GM12878 (cell line): ENCODE results near the gene CERKL. TPM values are rescaled to one million over a fixed set of nuclear protein-coding genes. Genes with fewer than 3 reads are reported as not detected.

Experiments
- ATAC-seq: fragments of 200-7000 bp; cut with Tn5 transposase; 3 replicates; pipeline ENCODE4 v1.9.1; 2020; ENCODE audit warnings: mild to moderate bottlenecking, moderate library complexity
- BruUV-seq: library from RNA; stranded (reverse); fragments of 400-500 nt; replicated peaks from 2 replicates; lab custom pipeline; 2021; lab: Mats Ljungman, UMichigan
- CTCF ChIA-PET: fragments of 300-600 bp; sonication (Branson Sonifier 250); formaldehyde crosslinking; extraction: SDS; loops from one replicate; lab custom pipeline; 2021; ENCODE audit warnings: inconsistent platforms; lab: Yijun Ruan, JAX
- POLR2A ChIA-PET: fragments of 350-600 bp; formaldehyde crosslinking; extraction: SDS; loops from one replicate; lab custom pipeline; 2021; ENCODE audit warnings: inconsistent platforms; lab: Charles Lee
- RAD21 ChIA-PET: fragments of 300-600 bp; sonication (Branson Sonifier 250); formaldehyde crosslinking; loops from one replicate; lab custom pipeline; 2023; ENCODE audit warnings: antibody characterized with exemption; ENCODE audit not compliant: unreplicated experiment; lab: Charles Lee
- SMC1A ChIA-PET: fragments of 300-600 bp; sonication (Branson Sonifier 250); formaldehyde crosslinking; loops from one replicate; lab custom pipeline; 2023; ENCODE audit not compliant: unreplicated experiment, uncharacterized antibody; lab: Charles Lee
- DNase-seq: peaks from one replicate; pipeline ENCODE4 v3.0.0-alpha.2; 2011; ENCODE audit warnings: low read depth, low spot score
- FAIRE-seq: peaks from 3 replicates; lab custom pipeline; 2011; peaks lifted over from hg19 to GRCh38; lab: Jason Lieb, UNC
- H2AFZ ChIP-seq: 2 replicates; pipeline ENCODE4 v1.6.0; 2011; ENCODE audit warnings: low read depth, low read length, control low read depth; ENCODE audit not compliant: control insufficient read depth
- H3K27ac ChIP-seq: 2 replicates; pipeline ENCODE4 v1.5.1; 2011; ENCODE audit warnings: control low read depth; ENCODE audit not compliant: control insufficient read depth, insufficient read depth
- H3K27me3 ChIP-seq, 2 experiments: replicated peaks in 1 of 2; 2 replicates each; pipeline versions ENCODE4 v1.6.0 to v1.6.1; 2011; ENCODE audit warnings: low read length in 1 of 2; ENCODE audit not compliant: control insufficient read depth in 2 of 2, insufficient read depth in 2 of 2
- H3K36me3 ChIP-seq, 2 experiments: 2 replicates each; pipeline ENCODE4 v1.5.1; 2011; ENCODE audit warnings: low read length in 1 of 2; ENCODE audit not compliant: control insufficient read depth in 2 of 2, insufficient read depth in 2 of 2
- H3K4me1 ChIP-seq: 2 replicates; pipeline ENCODE4 v1.6.1; 2011; ENCODE audit warnings: mild to moderate bottlenecking, low read length, moderate library complexity, mixed read lengths; ENCODE audit not compliant: control insufficient read depth, insufficient read depth
- H3K4me2 ChIP-seq: 2 replicates; pipeline ENCODE4 v1.6.0; 2011; ENCODE audit warnings: control low read depth; ENCODE audit not compliant: control insufficient read depth, insufficient read depth
- H3K4me3 ChIP-seq: fragments of 200-600 bp; sonication (generic); 2 replicates; pipeline ENCODE4 v1.5.1; 2016
- H3K79me2 ChIP-seq: 2 replicates; pipeline ENCODE4 v1.6.0; 2011; ENCODE audit warnings: low read length; ENCODE audit not compliant: control insufficient read depth, insufficient read depth
- H3K9ac ChIP-seq: 2 replicates; pipeline ENCODE4 v1.8.0; 2011; ENCODE audit warnings: low read length, control low read depth, mixed read lengths; ENCODE audit not compliant: control insufficient read depth, insufficient read depth
- H3K9me3 ChIP-seq: replicated peaks from 3 replicates; pipeline ENCODE4 v1.5.1; 2011; ENCODE audit warnings: mild to moderate bottlenecking, low read length; ENCODE audit not compliant: control insufficient read depth, insufficient read depth
- H4K20me1 ChIP-seq: 2 replicates; pipeline ENCODE4 v1.6.0; 2011; ENCODE audit not compliant: control insufficient read depth, insufficient read depth
- DPF2 ChIP-seq: fragments of 450-650 bp; IDR thresholded peaks from 2 replicates; pipeline ENCODE4 v1.6.1; 2017; ENCODE audit warnings: mild to moderate bottlenecking
- MTA3 ChIP-seq: IDR thresholded peaks from 2 replicates; pipeline ENCODE4 v1.6.1; 2012; ENCODE audit warnings: low read length, inconsistent platforms, borderline replicate concordance
- SRF ChIP-seq, 2 experiments: IDR thresholded peaks; 2 replicates each; pipeline ENCODE4 v1.6.1; 2011; ENCODE audit warnings: low read depth in 2 of 2, low read length in 2 of 2, mild to moderate bottlenecking in 1 of 2, moderate library complexity in 1 of 2
- WGBS: methylation state at CpG from one replicate; pipeline ENCODE4 v1.1.6; 2016; ENCODE audit warnings: low lambda C conversion rate; ENCODE audit not compliant: insufficient replicate concordance, insufficient coverage; ENCODE audit errors: missing lambda C conversion rate; 5-methylcytosine and 5-hydroxymethylcytosine counted together
- in situ Hi-C: fragments of 300-500 bp; cut with MboI; formaldehyde crosslinking; loops from 9 replicates; pipeline ENCODE4 v1.14.3; 2018; ENCODE audit warnings: mixed read lengths
- intact Hi-C: fragments of 100-400 bp; cut with micrococcal nuclease; formaldehyde crosslinking; loops from one replicate; pipeline ENCODE4 v1.14.2; 2022; ENCODE audit not compliant: unreplicated experiment
- polyA plus RNA-seq, 11 experiments: library from polyadenylated mRNA; depleted of rRNA in 4 of 11; unstranded in 6 of 11; stranded (reverse) in 5 of 11; fragments of >200 nt; fragmentation: Nextera tagmentation in 4 of 11; fragmentation: Illumina TruSeq in 1 of 11; extraction: Ambion mirVana in 4 of 11; extraction: Trizol in 1 of 11; gene quantifications; 1 replicate in 1 of 11; 2 replicates in 10 of 11; pipeline versions ENCODE4 v1.2.1 to v1.2.3, GENCODE V29; 2011 to 2016; ENCODE audit warnings: inconsistent platforms in 2 of 11, missing spikeins in 2 of 11, low read depth in 1 of 11
- total RNA-seq, 4 experiments: library from RNA; depleted of rRNA in 3 of 4; stranded (reverse); fragments of >200 nt in 3 of 4; fragmentation: Illumina TruSeq in 1 of 4; extraction: Trizol in 1 of 4; gene quantifications; 2 replicates each; pipeline versions ENCODE4 v1.2.1 to v1.2.3, GENCODE V29; 2013 to 2021
- TF ChIP-seq, protein P1 (sequence below): fragments of 450-650 bp; IDR thresholded peaks from 2 replicates; pipeline ENCODE4 v1.6.1; 2017; ENCODE audit warnings: mild to moderate bottlenecking
- TF ChIP-seq, protein P2 (sequence below): IDR thresholded peaks from 2 replicates; pipeline ENCODE4 v1.6.1; 2012; ENCODE audit warnings: low read length, inconsistent platforms
- TF ChIP-seq, protein P3 (sequence below): fragments of 150-350 bp; IDR thresholded peaks from 2 replicates; pipeline ENCODE4 v1.6.1; 2016; ENCODE audit warnings: low read depth, low read length
- TF ChIP-seq, protein P4 (sequence below): IDR thresholded peaks from 2 replicates; pipeline ENCODE4 v1.6.1; 2011; ENCODE audit warnings: borderline replicate concordance, low read depth, mild to moderate bottlenecking, moderate library complexity, mixed read lengths, low read length; ENCODE audit not compliant: insufficient read depth; ENCODE audit errors: extremely low read length
- TF ChIP-seq, protein P5 (sequence below): fragments of 450-650 bp; IDR thresholded peaks from 2 replicates; pipeline ENCODE4 v1.6.1; 2017; ENCODE audit warnings: mild to moderate bottlenecking, moderate library complexity

CERKL gene
- total and polyA plus RNA-seq, 10 of the 15 experiments (the other 5 are each of a cell fraction or from before 2014, with no cell fraction given) = 0.05 to 23.0 (median 6.0) TPM; not detected in 2

- H2AFZ ChIP-seq = no peak overlapping the region
- in situ Hi-C loops = no loop called here
- H3K4me1 ChIP-seq = peaks cover 9% of the 10 kb centered on the region
- intact Hi-C loops = no loop called here
- 80% methylated on average over 4 of the region's 4 CpGs for WGBS
- ChIA-PET POLR2A (interaction anchor here (0.7 kb wide), 1 partner anchor 208 kb away, joined by 3 read pairs; no protein-coding TSS in a partner anchor), CTCF (interaction anchor here (1.0 to 1.7 kb wide), 2 partner anchors 10 to 40 kb away, joined by 3 to 7 read pairs; no protein-coding TSS in a partner anchor), RAD21 (interaction anchor here (0.7 kb wide), 1 partner anchor 20 kb away, joined by 3 read pairs; no protein-coding TSS in a partner anchor), SMC1A (interaction anchor here (0.6 to 2.2 kb wide), 4 partner anchors 8 to 102 kb away, joined by 3 to 6 read pairs (median 5); no protein-coding TSS in a partner anchor)
- H3K9ac ChIP-seq = no peak overlapping the region
- H3K79me2 ChIP-seq = no peaks in the 10 kb centered on the region
- no peaks in the 10 kb centered on the region for H4K20me1 ChIP-seq
- H3K27ac ChIP-seq = no peak overlapping the region
- ATAC-seq (no peak), DNase-seq (no peak), FAIRE-seq (no peak)
- peaks cover 0 to 14% of the 10 kb centered on the region in 2 experiments for H3K27me3 ChIP-seq
- no peak overlapping the region for H3K4me2 ChIP-seq
- no peaks in the 10 kb centered on the region for H3K36me3 ChIP-seq
- H3K9me3 ChIP-seq = peaks cover 2% of the 10 kb centered on the region; the same call in 2 of the 3 replicates
- no peak overlapping the region for H3K4me3 ChIP-seq
- BruUV-seq = no TSS peak
- TF ChIP-seq, protein P1, sequence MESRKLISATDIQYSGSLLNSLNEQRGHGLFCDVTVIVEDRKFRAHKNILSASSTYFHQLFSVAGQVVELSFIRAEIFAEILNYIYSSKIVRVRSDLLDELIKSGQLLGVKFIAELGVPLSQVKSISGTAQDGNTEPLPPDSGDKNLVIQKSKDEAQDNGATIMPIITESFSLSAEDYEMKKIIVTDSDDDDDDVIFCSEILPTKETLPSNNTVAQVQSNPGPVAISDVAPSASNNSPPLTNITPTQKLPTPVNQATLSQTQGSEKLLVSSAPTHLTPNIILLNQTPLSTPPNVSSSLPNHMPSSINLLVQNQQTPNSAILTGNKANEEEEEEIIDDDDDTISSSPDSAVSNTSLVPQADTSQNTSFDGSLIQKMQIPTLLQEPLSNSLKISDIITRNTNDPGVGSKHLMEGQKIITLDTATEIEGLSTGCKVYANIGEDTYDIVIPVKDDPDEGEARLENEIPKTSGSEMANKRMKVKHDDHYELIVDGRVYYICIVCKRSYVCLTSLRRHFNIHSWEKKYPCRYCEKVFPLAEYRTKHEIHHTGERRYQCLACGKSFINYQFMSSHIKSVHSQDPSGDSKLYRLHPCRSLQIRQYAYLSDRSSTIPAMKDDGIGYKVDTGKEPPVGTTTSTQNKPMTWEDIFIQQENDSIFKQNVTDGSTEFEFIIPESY = no peak
- TF ChIP-seq MTA3 (no peak), DPF2 (no peak), SRF (IDR thresholded peaks at IDR 0.05; ENCODE audit: low read depth in 2 of 2, low read length in 2 of 2) (no peak)
- TF ChIP-seq, protein P2, sequence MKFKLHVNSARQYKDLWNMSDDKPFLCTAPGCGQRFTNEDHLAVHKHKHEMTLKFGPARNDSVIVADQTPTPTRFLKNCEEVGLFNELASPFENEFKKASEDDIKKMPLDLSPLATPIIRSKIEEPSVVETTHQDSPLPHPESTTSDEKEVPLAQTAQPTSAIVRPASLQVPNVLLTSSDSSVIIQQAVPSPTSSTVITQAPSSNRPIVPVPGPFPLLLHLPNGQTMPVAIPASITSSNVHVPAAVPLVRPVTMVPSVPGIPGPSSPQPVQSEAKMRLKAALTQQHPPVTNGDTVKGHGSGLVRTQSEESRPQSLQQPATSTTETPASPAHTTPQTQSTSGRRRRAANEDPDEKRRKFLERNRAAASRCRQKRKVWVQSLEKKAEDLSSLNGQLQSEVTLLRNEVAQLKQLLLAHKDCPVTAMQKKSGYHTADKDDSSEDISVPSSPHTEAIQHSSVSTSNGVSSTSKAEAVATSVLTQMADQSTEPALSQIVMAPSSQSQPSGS = no peak
- TF ChIP-seq, protein P3, sequence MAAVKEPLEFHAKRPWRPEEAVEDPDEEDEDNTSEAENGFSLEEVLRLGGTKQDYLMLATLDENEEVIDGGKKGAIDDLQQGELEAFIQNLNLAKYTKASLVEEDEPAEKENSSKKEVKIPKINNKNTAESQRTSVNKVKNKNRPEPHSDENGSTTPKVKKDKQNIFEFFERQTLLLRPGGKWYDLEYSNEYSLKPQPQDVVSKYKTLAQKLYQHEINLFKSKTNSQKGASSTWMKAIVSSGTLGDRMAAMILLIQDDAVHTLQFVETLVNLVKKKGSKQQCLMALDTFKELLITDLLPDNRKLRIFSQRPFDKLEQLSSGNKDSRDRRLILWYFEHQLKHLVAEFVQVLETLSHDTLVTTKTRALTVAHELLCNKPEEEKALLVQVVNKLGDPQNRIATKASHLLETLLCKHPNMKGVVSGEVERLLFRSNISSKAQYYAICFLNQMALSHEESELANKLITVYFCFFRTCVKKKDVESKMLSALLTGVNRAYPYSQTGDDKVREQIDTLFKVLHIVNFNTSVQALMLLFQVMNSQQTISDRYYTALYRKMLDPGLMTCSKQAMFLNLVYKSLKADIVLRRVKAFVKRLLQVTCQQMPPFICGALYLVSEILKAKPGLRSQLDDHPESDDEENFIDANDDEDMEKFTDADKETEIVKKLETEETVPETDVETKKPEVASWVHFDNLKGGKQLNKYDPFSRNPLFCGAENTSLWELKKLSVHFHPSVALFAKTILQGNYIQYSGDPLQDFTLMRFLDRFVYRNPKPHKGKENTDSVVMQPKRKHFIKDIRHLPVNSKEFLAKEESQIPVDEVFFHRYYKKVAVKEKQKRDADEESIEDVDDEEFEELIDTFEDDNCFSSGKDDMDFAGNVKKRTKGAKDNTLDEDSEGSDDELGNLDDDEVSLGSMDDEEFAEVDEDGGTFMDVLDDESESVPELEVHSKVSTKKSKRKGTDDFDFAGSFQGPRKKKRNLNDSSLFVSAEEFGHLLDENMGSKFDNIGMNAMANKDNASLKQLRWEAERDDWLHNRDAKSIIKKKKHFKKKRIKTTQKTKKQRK = no peak
- TF ChIP-seq, protein P4, sequence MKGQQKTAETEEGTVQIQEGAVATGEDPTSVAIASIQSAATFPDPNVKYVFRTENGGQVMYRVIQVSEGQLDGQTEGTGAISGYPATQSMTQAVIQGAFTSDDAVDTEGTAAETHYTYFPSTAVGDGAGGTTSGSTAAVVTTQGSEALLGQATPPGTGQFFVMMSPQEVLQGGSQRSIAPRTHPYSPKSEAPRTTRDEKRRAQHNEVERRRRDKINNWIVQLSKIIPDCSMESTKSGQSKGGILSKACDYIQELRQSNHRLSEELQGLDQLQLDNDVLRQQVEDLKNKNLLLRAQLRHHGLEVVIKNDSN = no peak
- TF ChIP-seq, protein P5, sequence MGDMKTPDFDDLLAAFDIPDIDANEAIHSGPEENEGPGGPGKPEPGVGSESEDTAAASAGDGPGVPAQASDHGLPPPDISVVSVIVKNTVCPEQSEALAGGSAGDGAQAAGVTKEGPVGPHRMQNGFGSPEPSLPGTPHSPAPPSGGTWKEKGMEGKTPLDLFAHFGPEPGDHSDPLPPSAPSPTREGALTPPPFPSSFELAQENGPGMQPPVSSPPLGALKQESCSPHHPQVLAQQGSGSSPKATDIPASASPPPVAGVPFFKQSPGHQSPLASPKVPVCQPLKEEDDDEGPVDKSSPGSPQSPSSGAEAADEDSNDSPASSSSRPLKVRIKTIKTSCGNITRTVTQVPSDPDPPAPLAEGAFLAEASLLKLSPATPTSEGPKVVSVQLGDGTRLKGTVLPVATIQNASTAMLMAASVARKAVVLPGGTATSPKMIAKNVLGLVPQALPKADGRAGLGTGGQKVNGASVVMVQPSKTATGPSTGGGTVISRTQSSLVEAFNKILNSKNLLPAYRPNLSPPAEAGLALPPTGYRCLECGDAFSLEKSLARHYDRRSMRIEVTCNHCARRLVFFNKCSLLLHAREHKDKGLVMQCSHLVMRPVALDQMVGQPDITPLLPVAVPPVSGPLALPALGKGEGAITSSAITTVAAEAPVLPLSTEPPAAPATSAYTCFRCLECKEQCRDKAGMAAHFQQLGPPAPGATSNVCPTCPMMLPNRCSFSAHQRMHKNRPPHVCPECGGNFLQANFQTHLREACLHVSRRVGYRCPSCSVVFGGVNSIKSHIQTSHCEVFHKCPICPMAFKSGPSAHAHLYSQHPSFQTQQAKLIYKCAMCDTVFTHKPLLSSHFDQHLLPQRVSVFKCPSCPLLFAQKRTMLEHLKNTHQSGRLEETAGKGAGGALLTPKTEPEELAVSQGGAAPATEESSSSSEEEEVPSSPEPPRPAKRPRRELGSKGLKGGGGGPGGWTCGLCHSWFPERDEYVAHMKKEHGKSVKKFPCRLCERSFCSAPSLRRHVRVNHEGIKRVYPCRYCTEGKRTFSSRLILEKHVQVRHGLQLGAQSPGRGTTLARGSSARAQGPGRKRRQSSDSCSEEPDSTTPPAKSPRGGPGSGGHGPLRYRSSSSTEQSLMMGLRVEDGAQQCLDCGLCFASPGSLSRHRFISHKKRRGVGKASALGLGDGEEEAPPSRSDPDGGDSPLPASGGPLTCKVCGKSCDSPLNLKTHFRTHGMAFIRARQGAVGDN = no peak
Observed at GRCh38 chr2:181675254-181675653, 18.3 kb upstream of the CERKL start.
